Hepatocyte (in vitro differentiated cells): Measurements from ENCODE around the gene GPAT3. TPM values are rescaled to one million over a fixed set of nuclear protein-coding genes. Genes with fewer than 3 reads are reported as not detected.

ENCODE experiments used
- DNase-seq: peaks from one replicate; pipeline ENCODE4 v3.0.0-alpha.2; 2016; ENCODE audit warnings: low spot score
- H2AFZ ChIP-seq: fragments of 200-600 bp; sonication (generic); 2 replicates; pipeline ENCODE4 v1.6.0; 2016; ENCODE audit warnings: antibody characterized with exemption, mild to moderate bottlenecking
- H3K27ac ChIP-seq: fragments of 200-600 bp; sonication (generic); 2 replicates; pipeline ENCODE4 v1.5.1; 2016; ENCODE audit warnings: mild to moderate bottlenecking
- H3K27me3 ChIP-seq: fragments of 200-600 bp; sonication (generic); 2 replicates; pipeline ENCODE4 v1.6.1; 2016
- H3K36me3 ChIP-seq: fragments of 200-600 bp; sonication (generic); replicated peaks from 2 replicates; pipeline ENCODE4 v1.5.1; 2016; ENCODE audit warnings: low read depth; ENCODE audit not compliant: insufficient read depth
- H3K4me1 ChIP-seq: fragments of 200-600 bp; sonication (generic); 2 replicates; pipeline ENCODE4 v1.5.1; 2016; ENCODE audit warnings: mild to moderate bottlenecking, moderate library complexity; ENCODE audit not compliant: insufficient read depth
- H3K4me2 ChIP-seq: fragments of 200-600 bp; sonication (generic); 2 replicates; pipeline ENCODE4 v1.6.0; 2016
- H3K4me3 ChIP-seq: fragments of 200-600 bp; sonication (generic); 2 replicates; pipeline ENCODE4 v1.5.1; 2016; ENCODE audit warnings: mild to moderate bottlenecking
- H3K79me2 ChIP-seq: fragments of 200-600 bp; sonication (generic); 2 replicates; pipeline ENCODE4 v1.6.0; 2017; ENCODE audit warnings: mild to moderate bottlenecking
- H3K9me2 ChIP-seq: fragments of 200-600 bp; sonication (generic); replicated peaks from 2 replicates; pipeline ENCODE4 v1.6.0; 2017; ENCODE audit warnings: mild to moderate bottlenecking; ENCODE audit not compliant: insufficient read depth
- H3K9me3 ChIP-seq: fragments of 200-600 bp; sonication (generic); 2 replicates; pipeline ENCODE4 v1.5.1; 2016; ENCODE audit warnings: low read depth, mild to moderate bottlenecking
- H4K20me1 ChIP-seq: fragments of 200-600 bp; sonication (generic); 2 replicates; pipeline ENCODE4 v1.6.0; 2016; ENCODE audit warnings: mild to moderate bottlenecking; ENCODE audit not compliant: insufficient read depth, poor library complexity, severe bottlenecking
- CTCF ChIP-seq: fragments of 200-600 bp; sonication (generic); IDR thresholded peaks from 2 replicates; pipeline ENCODE4 v1.5.1; 2016; ENCODE audit warnings: antibody characterized with exemption, mild to moderate bottlenecking; ENCODE audit not compliant: poor library complexity
- EZH2 ChIP-seq: fragments of 200-600 bp; sonication (generic); IDR thresholded peaks from 2 replicates; pipeline ENCODE4 v1.6.1; 2016; ENCODE audit warnings: antibody characterized with exemption, mild to moderate bottlenecking, borderline replicate concordance
- EZH2phosphoT487 ChIP-seq: fragments of 200-600 bp; sonication (generic); IDR thresholded peaks from one replicate; pipeline ENCODE4 v1.6.1; 2018; ENCODE audit warnings: antibody characterized with exemption, mild to moderate bottlenecking, low read depth, moderate library complexity; ENCODE audit not compliant: unreplicated experiment, severe bottlenecking
- WGBS: methylation state at CpG from one replicate; pipeline ENCODE4 v1.1.6; 2016; ENCODE audit warnings: low lambda C conversion rate; ENCODE audit errors: missing lambda C conversion rate; 5-methylcytosine and 5-hydroxymethylcytosine counted together
- polyA plus RNA-seq: library from polyadenylated mRNA; unstranded; fragments of >200 nt; fragmentation: Nextera tagmentation; extraction: Ambion mirVana; gene quantifications from 2 replicates; pipeline ENCODE4 v1.2.1, GENCODE V29; 2016
- total RNA-seq: library from RNA; depleted of rRNA; stranded (reverse); fragments of >200 nt; gene quantifications from 2 replicates; pipeline ENCODE4 v1.2.3, GENCODE V29; 2014

GPAT3 gene
- total and polyA plus RNA-seq, 2 experiments from 2014 or later: 3.3 to 4.4 TPM

- DNase-seq: no peak
- Histone ChIP-seq H2AFZ (no peak overlapping the region), H3K79me2 (no peaks in the 10 kb centered on the region), H3K4me3 (no peak overlapping the region), H3K9me2 (no peaks in the 10 kb centered on the region), H3K9me3 (no peaks in the 10 kb centered on the region), H3K27me3 (no peaks in the 10 kb centered on the region), H3K4me1 (no peaks in the 10 kb centered on the region), H3K4me2 (no peak overlapping the region), H3K27ac (no peak overlapping the region), H4K20me1 (no peaks in the 10 kb centered on the region), H3K36me3 (no peaks in the 10 kb centered on the region)
- no peak for TF ChIP-seq EZH2phosphoT487
- no peak for TF ChIP-seq EZH2
- TF ChIP-seq CTCF: no peak
- WGBS: 77% methylated on average over 1 of the region's 1 CpG
Observed at GRCh38 chr4:83563998-83564397, 28.1 kb downstream of the GPAT3 start.

- Histone ChIP-seq H3K36me3 (no peaks in the 10 kb centered on the region), H3K4me3 (no peak overlapping the region), H3K9me2 (no peaks in the 10 kb centered on the region), H2AFZ (no peak overlapping the region), H3K27me3 (no peaks in the 10 kb centered on the region), H4K20me1 (no peaks in the 10 kb centered on the region), H3K4me1 (no peaks in the 10 kb centered on the region), H3K27ac (no peak overlapping the region), H3K9me3 (no peaks in the 10 kb centered on the region), H3K4me2 (no peak overlapping the region), H3K79me2 (no peaks in the 10 kb centered on the region)
- TF ChIP-seq CTCF: no peak
- TF ChIP-seq EZH2: no peak
- no peak for TF ChIP-seq EZH2phosphoT487
- no peak for DNase-seq
- 97% methylated on average over 3 of the region's 3 CpGs for WGBS
Observed at GRCh38 chr4:83568062-83568461, 32.2 kb downstream of the GPAT3 start.

GRCh38 chr4:83569429-83569828 lies 33.5 kb downstream of the GPAT3 start:
- Histone ChIP-seq H3K4me2 (no peak overlapping the region), H3K9me3 (no peaks in the 10 kb centered on the region), H3K9me2 (no peaks in the 10 kb centered on the region), H3K27ac (no peak overlapping the region), H3K79me2 (no peaks in the 10 kb centered on the region), H3K27me3 (no peaks in the 10 kb centered on the region), H3K36me3 (no peaks in the 10 kb centered on the region), H3K4me1 (peaks cover 3% of the 10 kb centered on the region), H3K4me3 (no peak overlapping the region), H2AFZ (no peak overlapping the region), H4K20me1 (no peaks in the 10 kb centered on the region)
- no peak for DNase-seq
- TF ChIP-seq EZH2: no peak
- no peak for TF ChIP-seq CTCF
- TF ChIP-seq EZH2phosphoT487: no peak
- WGBS: 78% methylated on average over 4 of the region's 4 CpGs

- no peaks in the 10 kb centered on the region for H3K9me2 ChIP-seq
- no peak overlapping the region for H3K4me3 ChIP-seq
- TF ChIP-seq EZH2phosphoT487 (no peak), EZH2 (no peak), CTCF (no peak)
- peaks cover 3% of the 10 kb centered on the region for H3K4me1 ChIP-seq
- WGBS: 94% methylated on average over 5 of the region's 5 CpGs
- no peak overlapping the region for H2AFZ ChIP-seq
- H3K36me3 ChIP-seq: no peaks in the 10 kb centered on the region
- no peak overlapping the region for H3K4me2 ChIP-seq
- H3K27me3 ChIP-seq: no peaks in the 10 kb centered on the region
- H3K27ac ChIP-seq: no peak overlapping the region
- no peak for DNase-seq
- no peaks in the 10 kb centered on the region for H4K20me1 ChIP-seq
- H3K79me2 ChIP-seq: no peaks in the 10 kb centered on the region
- H3K9me3 ChIP-seq: no peaks in the 10 kb centered on the region
Observed at GRCh38 chr4:83569987-83570386, 34.1 kb downstream of the GPAT3 start.
